GM23338 (cell line): ENCODE results near the gene EPS8. TPM values are rescaled to one million over a fixed set of nuclear protein-coding genes. Genes with fewer than 3 reads are reported as not detected.

Source experiments
- ATAC-seq: fragments of 200-7000 bp; cut with Tn5 transposase; 3 replicates; pipeline ENCODE4 v1.9.1; 2020
- DNase-seq: peaks from one replicate; pipeline ENCODE4 v3.0.0-alpha.2; 2015; ENCODE audit warnings: low spot score
- H2AFZ ChIP-seq: fragments of 200-600 bp; sonication (generic); 2 replicates; pipeline ENCODE4 v1.8.0; 2016; ENCODE audit warnings: antibody characterized with exemption, mild to moderate bottlenecking, moderate library complexity
- H3F3A ChIP-seq: fragments of 200-600 bp; sonication (generic); replicated peaks from 2 replicates; pipeline ENCODE4 v1.8.0; 2017; ENCODE audit warnings: antibody characterized with exemption, mixed run types, low read depth
- H3K27ac ChIP-seq: fragments of 200-600 bp; sonication (generic); 2 replicates; pipeline ENCODE4 v1.6.1; 2016; ENCODE audit warnings: low read depth
- H3K27me3 ChIP-seq: fragments of 200-600 bp; sonication (generic); 2 replicates; pipeline ENCODE4 v1.8.0; 2016; ENCODE audit warnings: mild to moderate bottlenecking, mixed run types, moderate library complexity; ENCODE audit not compliant: insufficient read depth
- H3K36me3 ChIP-seq: fragments of 200-600 bp; sonication (generic); 2 replicates; pipeline ENCODE4 v1.8.0; 2016; ENCODE audit warnings: mild to moderate bottlenecking; ENCODE audit not compliant: insufficient read depth
- H3K4me1 ChIP-seq: fragments of 200-600 bp; sonication (generic); 2 replicates; pipeline ENCODE4 v1.8.0; 2016; ENCODE audit warnings: mild to moderate bottlenecking, moderate library complexity; ENCODE audit not compliant: insufficient read depth
- H3K4me2 ChIP-seq: fragments of 200-600 bp; sonication (generic); 2 replicates; pipeline ENCODE4 v1.7.1; 2017; ENCODE audit warnings: mixed run types
- H3K4me3 ChIP-seq: fragments of 200-600 bp; sonication (generic); 2 replicates; pipeline ENCODE4 v1.6.1; 2016; ENCODE audit warnings: mixed run types
- H3K79me2 ChIP-seq: fragments of 200-600 bp; sonication (generic); replicated peaks from 2 replicates; pipeline ENCODE4 v1.8.0; 2017; ENCODE audit warnings: mild to moderate bottlenecking; ENCODE audit not compliant: insufficient read depth
- H3K9me2 ChIP-seq: fragments of 200-600 bp; sonication (generic); 2 replicates; pipeline ENCODE4 v1.8.0; 2017; ENCODE audit not compliant: insufficient read depth
- H4K20me1 ChIP-seq: fragments of 200-600 bp; sonication (generic); replicated peaks from 2 replicates; pipeline ENCODE4 v1.8.0; 2017; ENCODE audit warnings: mild to moderate bottlenecking; ENCODE audit not compliant: insufficient read depth
- H3K27ac Mint-ChIP-seq: 2 replicates; pipeline ENCODE4 v1.8.0; 2020; ENCODE audit warnings: inconsistent platforms, mild to moderate bottlenecking, moderate library complexity, mixed read lengths
- H3K27me3 Mint-ChIP-seq: 3 replicates; pipeline ENCODE4 v1.8.0; 2022; ENCODE audit warnings: low read depth, mild to moderate bottlenecking, moderate library complexity, mixed read lengths, inconsistent platforms; ENCODE audit not compliant: insufficient read depth, poor library complexity
- H3K36me3 Mint-ChIP-seq: 3 replicates; pipeline ENCODE4 v1.8.0; 2021; ENCODE audit warnings: low read depth, mild to moderate bottlenecking, inconsistent platforms, moderate library complexity, mixed read lengths
- H3K4me1 Mint-ChIP-seq: 3 replicates; pipeline ENCODE4 v1.8.0; 2020; ENCODE audit warnings: mild to moderate bottlenecking, inconsistent platforms, mixed read lengths
- H3K4me3 Mint-ChIP-seq: 3 replicates; pipeline ENCODE4 v1.8.0; 2021; ENCODE audit warnings: moderate library complexity, mild to moderate bottlenecking, inconsistent platforms, mixed read lengths
- H3K9me3 Mint-ChIP-seq: 3 replicates; pipeline ENCODE4 v1.8.0; 2020; ENCODE audit warnings: moderate library complexity, mild to moderate bottlenecking, inconsistent platforms, mixed read lengths
- CREB1 ChIP-seq: fragments of 250-450 bp; sonication (Bioruptor Pico); IDR thresholded peaks from 2 replicates; pipeline ENCODE4 v1.5.0; 2020; ENCODE audit warnings: low read depth, mild to moderate bottlenecking, moderate library complexity
- CTCF ChIP-seq, 2 experiments: fragments of 200-600 bp in 1 of 2; sonication (generic) in 1 of 2; conservative IDR thresholded peaks; 2 replicates each; pipeline versions ENCODE4 v1.5.1 to v1.6.1; 2016 to 2017; ENCODE audit warnings: antibody characterized with exemption in 2 of 2, low read depth in 2 of 2, mild to moderate bottlenecking in 2 of 2, moderate library complexity in 1 of 2
- ETS1 ChIP-seq: IDR thresholded peaks from 2 replicates; pipeline ENCODE4 v1.6.1; 2016; ENCODE audit warnings: antibody characterized with exemption
- EZH2 ChIP-seq: fragments of 200-600 bp; sonication (generic); IDR thresholded peaks from one replicate; pipeline ENCODE4 v1.8.0; 2017; ENCODE audit warnings: antibody characterized with exemption, mild to moderate bottlenecking, low read depth; ENCODE audit not compliant: unreplicated experiment
- EZH2phosphoT487 ChIP-seq: fragments of 200-600 bp; sonication (generic); IDR thresholded peaks from one replicate; pipeline ENCODE4 v1.8.1; 2018; ENCODE audit warnings: antibody characterized with exemption; ENCODE audit not compliant: unreplicated experiment
- JUNB ChIP-seq: IDR thresholded peaks from one replicate; pipeline ENCODE4 v1.6.1; 2016; ENCODE audit warnings: antibody characterized with exemption; ENCODE audit not compliant: unreplicated experiment
- NANOG ChIP-seq: IDR thresholded peaks from 2 replicates; pipeline ENCODE4 v1.6.1; 2016; ENCODE audit warnings: antibody characterized with exemption, borderline replicate concordance
- POLR2AphosphoS5 ChIP-seq: IDR thresholded peaks from 2 replicates; pipeline ENCODE4 v1.6.1; 2016; ENCODE audit warnings: antibody characterized with exemption, low read depth
- REST ChIP-seq: IDR thresholded peaks from one replicate; pipeline ENCODE4 v1.6.1; 2018; ENCODE audit warnings: antibody characterized with exemption; ENCODE audit not compliant: unreplicated experiment
- ZNF114 ChIP-seq: fragments of 250-450 bp; sonication (Bioruptor Pico); IDR thresholded peaks from 2 replicates; pipeline ENCODE4 v1.5.0; 2020; ENCODE audit warnings: mild to moderate bottlenecking, moderate library complexity
- ZNF331 ChIP-seq: fragments of 250-450 bp; sonication (Bioruptor Pico); IDR thresholded peaks from 2 replicates; pipeline ENCODE4 v1.5.0; 2020; ENCODE audit warnings: low read depth, mild to moderate bottlenecking, moderate library complexity
- ZNF462 ChIP-seq: fragments of 250-450 bp; sonication (Bioruptor Pico); IDR thresholded peaks from 2 replicates; pipeline ENCODE4 v1.5.0; 2020; ENCODE audit warnings: mild to moderate bottlenecking, moderate library complexity
- polyA plus RNA-seq: library from polyadenylated mRNA; unstranded; fragments of >200 nt; fragmentation: Nextera tagmentation; extraction: Ambion mirVana; gene quantifications from 2 replicates; pipeline ENCODE4 v1.2.1, GENCODE V29; 2016
- total RNA-seq: library from RNA; depleted of rRNA; stranded (reverse); fragments of >200 nt; shearing (Covaris generic); gene quantifications from 2 replicates; pipeline ENCODE4 v1.2.3, GENCODE V29; 2014

The EPS8 gene
- total and polyA plus RNA-seq, 2 experiments from 2014 or later, result 3.5 to 5.4 TPM

- Histone ChIP-seq H3K27ac (no peak overlapping the region), H3K4me1 (no peaks in the 10 kb centered on the region), H3K79me2 (no peaks in the 10 kb centered on the region), H3K9me2 (no peaks in the 10 kb centered on the region), H3K4me3 (no peak overlapping the region), H4K20me1 (no peaks in the 10 kb centered on the region), H3K4me2 (no peak overlapping the region), H2AFZ (no peak overlapping the region), H3K36me3 (no peaks in the 10 kb centered on the region), H3F3A (no peaks in the 10 kb centered on the region), H3K27me3 (no peaks in the 10 kb centered on the region)
- DNase-seq (no peak), ATAC-seq (no peak)
- no peak for TF ChIP-seq EZH2
- TF ChIP-seq POLR2AphosphoS5, result no peak
- no peak for TF ChIP-seq ZNF331 (CRISPR knock-in tag)
- TF ChIP-seq CTCF (conservative IDR thresholded peaks at IDR 0.05; ENCODE audit: low read depth in 2 of 2), result no peak
- TF ChIP-seq ETS1, result no peak
- no peak for TF ChIP-seq ZNF114 (CRISPR knock-in tag)
- no peak for TF ChIP-seq EZH2phosphoT487
- TF ChIP-seq NANOG, result no peak
- no peak for TF ChIP-seq CREB1
- TF ChIP-seq REST, result no peak
- TF ChIP-seq JUNB, result no peak
- TF ChIP-seq ZNF462 (CRISPR knock-in tag), result no peak
- Mint-ChIP-seq H3K27ac (no peak overlapping the region), H3K9me3 (no peaks in the 10 kb centered on the region), H3K27me3 (peaks cover 1% of the 10 kb centered on the region), H3K36me3 (no peaks in the 10 kb centered on the region), H3K4me3 (no peak overlapping the region), H3K4me1 (no peaks in the 10 kb centered on the region)
Measured at GRCh38 chr12:15834575-15834974, 45.4 kb upstream of the EPS8 start.
